GM23338 (cell line): ENCODE data around the gene PRKAA1. TPM values are rescaled to one million over a fixed set of nuclear protein-coding genes. Genes with fewer than 3 reads are reported as not detected.
A peak's percentile ranks its signal among the peaks of the same experiment; 100 is the strongest.

Experiments used
- ATAC-seq: fragments of 200-7000 bp; cut with Tn5 transposase; 3 replicates; pipeline ENCODE4 v1.9.1; 2020
- DNase-seq: peaks from one replicate; pipeline ENCODE4 v3.0.0-alpha.2; 2015; ENCODE audit warnings: low spot score
- H2AFZ ChIP-seq: fragments of 200-600 bp; sonication (generic); 2 replicates; pipeline ENCODE4 v1.8.0; 2016; ENCODE audit warnings: antibody characterized with exemption, mild to moderate bottlenecking, moderate library complexity
- H3F3A ChIP-seq: fragments of 200-600 bp; sonication (generic); replicated peaks from 2 replicates; pipeline ENCODE4 v1.8.0; 2017; ENCODE audit warnings: antibody characterized with exemption, mixed run types, low read depth
- H3K27ac ChIP-seq: fragments of 200-600 bp; sonication (generic); 2 replicates; pipeline ENCODE4 v1.6.1; 2016; ENCODE audit warnings: low read depth
- H3K27me3 ChIP-seq: fragments of 200-600 bp; sonication (generic); 2 replicates; pipeline ENCODE4 v1.8.0; 2016; ENCODE audit warnings: mild to moderate bottlenecking, mixed run types, moderate library complexity; ENCODE audit not compliant: insufficient read depth
- H3K36me3 ChIP-seq: fragments of 200-600 bp; sonication (generic); 2 replicates; pipeline ENCODE4 v1.8.0; 2016; ENCODE audit warnings: mild to moderate bottlenecking; ENCODE audit not compliant: insufficient read depth
- H3K4me1 ChIP-seq: fragments of 200-600 bp; sonication (generic); 2 replicates; pipeline ENCODE4 v1.8.0; 2016; ENCODE audit warnings: mild to moderate bottlenecking, moderate library complexity; ENCODE audit not compliant: insufficient read depth
- H3K4me2 ChIP-seq: fragments of 200-600 bp; sonication (generic); 2 replicates; pipeline ENCODE4 v1.7.1; 2017; ENCODE audit warnings: mixed run types
- H3K4me3 ChIP-seq: fragments of 200-600 bp; sonication (generic); 2 replicates; pipeline ENCODE4 v1.6.1; 2016; ENCODE audit warnings: mixed run types
- H3K79me2 ChIP-seq: fragments of 200-600 bp; sonication (generic); replicated peaks from 2 replicates; pipeline ENCODE4 v1.8.0; 2017; ENCODE audit warnings: mild to moderate bottlenecking; ENCODE audit not compliant: insufficient read depth
- H3K9me2 ChIP-seq: fragments of 200-600 bp; sonication (generic); 2 replicates; pipeline ENCODE4 v1.8.0; 2017; ENCODE audit not compliant: insufficient read depth
- H4K20me1 ChIP-seq: fragments of 200-600 bp; sonication (generic); replicated peaks from 2 replicates; pipeline ENCODE4 v1.8.0; 2017; ENCODE audit warnings: mild to moderate bottlenecking; ENCODE audit not compliant: insufficient read depth
- H3K27ac Mint-ChIP-seq: 2 replicates; pipeline ENCODE4 v1.8.0; 2020; ENCODE audit warnings: inconsistent platforms, mild to moderate bottlenecking, moderate library complexity, mixed read lengths
- H3K27me3 Mint-ChIP-seq: 3 replicates; pipeline ENCODE4 v1.8.0; 2022; ENCODE audit warnings: low read depth, mild to moderate bottlenecking, moderate library complexity, mixed read lengths, inconsistent platforms; ENCODE audit not compliant: insufficient read depth, poor library complexity
- H3K36me3 Mint-ChIP-seq: 3 replicates; pipeline ENCODE4 v1.8.0; 2021; ENCODE audit warnings: low read depth, mild to moderate bottlenecking, inconsistent platforms, moderate library complexity, mixed read lengths
- H3K4me1 Mint-ChIP-seq: 3 replicates; pipeline ENCODE4 v1.8.0; 2020; ENCODE audit warnings: mild to moderate bottlenecking, inconsistent platforms, mixed read lengths
- H3K4me3 Mint-ChIP-seq: 3 replicates; pipeline ENCODE4 v1.8.0; 2021; ENCODE audit warnings: moderate library complexity, mild to moderate bottlenecking, inconsistent platforms, mixed read lengths
- H3K9me3 Mint-ChIP-seq: 3 replicates; pipeline ENCODE4 v1.8.0; 2020; ENCODE audit warnings: moderate library complexity, mild to moderate bottlenecking, inconsistent platforms, mixed read lengths
- CREB1 ChIP-seq: fragments of 250-450 bp; sonication (Bioruptor Pico); IDR thresholded peaks from 2 replicates; pipeline ENCODE4 v1.5.0; 2020; ENCODE audit warnings: low read depth, mild to moderate bottlenecking, moderate library complexity
- ETS1 ChIP-seq: IDR thresholded peaks from 2 replicates; pipeline ENCODE4 v1.6.1; 2016; ENCODE audit warnings: antibody characterized with exemption
- EZH2 ChIP-seq: fragments of 200-600 bp; sonication (generic); IDR thresholded peaks from one replicate; pipeline ENCODE4 v1.8.0; 2017; ENCODE audit warnings: antibody characterized with exemption, mild to moderate bottlenecking, low read depth; ENCODE audit not compliant: unreplicated experiment
- EZH2phosphoT487 ChIP-seq: fragments of 200-600 bp; sonication (generic); IDR thresholded peaks from one replicate; pipeline ENCODE4 v1.8.1; 2018; ENCODE audit warnings: antibody characterized with exemption; ENCODE audit not compliant: unreplicated experiment
- JUNB ChIP-seq: IDR thresholded peaks from one replicate; pipeline ENCODE4 v1.6.1; 2016; ENCODE audit warnings: antibody characterized with exemption; ENCODE audit not compliant: unreplicated experiment
- NANOG ChIP-seq: IDR thresholded peaks from 2 replicates; pipeline ENCODE4 v1.6.1; 2016; ENCODE audit warnings: antibody characterized with exemption, borderline replicate concordance
- POLR2AphosphoS5 ChIP-seq: IDR thresholded peaks from 2 replicates; pipeline ENCODE4 v1.6.1; 2016; ENCODE audit warnings: antibody characterized with exemption, low read depth
- STAT1 ChIP-seq: IDR thresholded peaks from one replicate; pipeline ENCODE4 v1.6.1; 2016; ENCODE audit warnings: antibody characterized with exemption; ENCODE audit not compliant: unreplicated experiment
- ZNF114 ChIP-seq: fragments of 250-450 bp; sonication (Bioruptor Pico); IDR thresholded peaks from 2 replicates; pipeline ENCODE4 v1.5.0; 2020; ENCODE audit warnings: mild to moderate bottlenecking, moderate library complexity
- ZNF331 ChIP-seq: fragments of 250-450 bp; sonication (Bioruptor Pico); IDR thresholded peaks from 2 replicates; pipeline ENCODE4 v1.5.0; 2020; ENCODE audit warnings: low read depth, mild to moderate bottlenecking, moderate library complexity
- polyA plus RNA-seq: library from polyadenylated mRNA; unstranded; fragments of >200 nt; fragmentation: Nextera tagmentation; extraction: Ambion mirVana; gene quantifications from 2 replicates; pipeline ENCODE4 v1.2.1, GENCODE V29; 2016
- total RNA-seq: library from RNA; depleted of rRNA; stranded (reverse); fragments of >200 nt; shearing (Covaris generic); gene quantifications from 2 replicates; pipeline ENCODE4 v1.2.3, GENCODE V29; 2014
- TF ChIP-seq, protein P1 (sequence below): fragments of 250-450 bp; sonication (Bioruptor Pico); IDR thresholded peaks from 2 replicates; pipeline ENCODE4 v1.5.0; 2020; ENCODE audit warnings: mild to moderate bottlenecking, moderate library complexity
- TF ChIP-seq, protein P2 (sequence below), 2 experiments: fragments of 200-600 bp in 1 of 2; sonication (generic) in 1 of 2; conservative IDR thresholded peaks; 2 replicates each; pipeline versions ENCODE4 v1.5.1 to v1.6.1; 2016 to 2017; ENCODE audit warnings: antibody characterized with exemption in 2 of 2, low read depth in 2 of 2, mild to moderate bottlenecking in 2 of 2, moderate library complexity in 1 of 2
- TF ChIP-seq, protein P3 (sequence below): IDR thresholded peaks from one replicate; pipeline ENCODE4 v1.6.1; 2018; ENCODE audit warnings: antibody characterized with exemption; ENCODE audit not compliant: unreplicated experiment

Gene PRKAA1
- total and polyA plus RNA-seq, 2 experiments from 2014 or later = 10.3 to 35.0 TPM

DNA sequence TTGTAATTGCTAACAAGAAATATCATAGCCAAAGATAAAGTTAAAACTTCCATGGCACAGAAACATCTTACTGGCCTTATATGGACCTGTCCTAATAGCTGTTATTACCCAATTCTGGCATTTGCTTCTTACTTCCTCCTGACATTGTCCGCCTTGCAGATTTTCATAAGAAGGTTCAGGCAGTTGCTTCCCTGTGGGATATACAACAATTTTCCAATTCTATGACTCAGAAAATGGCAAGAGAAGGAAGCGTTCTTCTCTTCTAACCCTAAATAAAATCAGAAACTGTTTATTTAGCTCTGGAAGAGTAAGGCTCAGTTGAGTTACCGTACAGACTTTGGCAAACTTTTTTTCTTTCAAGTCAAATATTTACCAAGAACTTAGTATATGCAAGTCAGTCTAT is 1.7 kb downstream of the PRKAA1 start:
- Histone ChIP-seq H3K36me3 (peaks cover 3% of the 10 kb centered on the region; the same call in 1 of the 2 replicates), H3K27ac (no peak overlapping the region), H3K4me1 (peaks cover 17% of the 10 kb centered on the region), H3K27me3 (no peaks in the 10 kb centered on the region), H3F3A (0 out of 2 replicates have a peak, but pooled peaks cover 5% of the 10 kb centered on the region), H3K4me2 (peak overlapping the region; percentile 78), H3K79me2 (peaks cover 58% of the 10 kb centered on the region), H4K20me1 (peaks cover 32% of the 10 kb centered on the region), H2AFZ (no peak overlapping the region), H3K9me2 (no peaks in the 10 kb centered on the region), H3K4me3 (peak overlapping the region; percentile 68)
- peak overlapping the region; percentile 87 for H3K4me3 Mint-ChIP-seq
- DNase-seq (no peak), ATAC-seq (no peak)
- H3K9me3 Mint-ChIP-seq = no peaks in the 10 kb centered on the region
- H3K27me3 Mint-ChIP-seq = peaks cover 2% of the 10 kb centered on the region
- TF ChIP-seq ZNF114 (no peak), ETS1 (no peak), NANOG (no peak), EZH2 (no peak), EZH2phosphoT487 (no peak), POLR2AphosphoS5 (no peak), CREB1 (CRISPR knock-in tag) (no peak), ZNF331 (CRISPR knock-in tag) (no peak), STAT1 (no peak), JUNB (no peak)
- TF ChIP-seq, protein P1, sequence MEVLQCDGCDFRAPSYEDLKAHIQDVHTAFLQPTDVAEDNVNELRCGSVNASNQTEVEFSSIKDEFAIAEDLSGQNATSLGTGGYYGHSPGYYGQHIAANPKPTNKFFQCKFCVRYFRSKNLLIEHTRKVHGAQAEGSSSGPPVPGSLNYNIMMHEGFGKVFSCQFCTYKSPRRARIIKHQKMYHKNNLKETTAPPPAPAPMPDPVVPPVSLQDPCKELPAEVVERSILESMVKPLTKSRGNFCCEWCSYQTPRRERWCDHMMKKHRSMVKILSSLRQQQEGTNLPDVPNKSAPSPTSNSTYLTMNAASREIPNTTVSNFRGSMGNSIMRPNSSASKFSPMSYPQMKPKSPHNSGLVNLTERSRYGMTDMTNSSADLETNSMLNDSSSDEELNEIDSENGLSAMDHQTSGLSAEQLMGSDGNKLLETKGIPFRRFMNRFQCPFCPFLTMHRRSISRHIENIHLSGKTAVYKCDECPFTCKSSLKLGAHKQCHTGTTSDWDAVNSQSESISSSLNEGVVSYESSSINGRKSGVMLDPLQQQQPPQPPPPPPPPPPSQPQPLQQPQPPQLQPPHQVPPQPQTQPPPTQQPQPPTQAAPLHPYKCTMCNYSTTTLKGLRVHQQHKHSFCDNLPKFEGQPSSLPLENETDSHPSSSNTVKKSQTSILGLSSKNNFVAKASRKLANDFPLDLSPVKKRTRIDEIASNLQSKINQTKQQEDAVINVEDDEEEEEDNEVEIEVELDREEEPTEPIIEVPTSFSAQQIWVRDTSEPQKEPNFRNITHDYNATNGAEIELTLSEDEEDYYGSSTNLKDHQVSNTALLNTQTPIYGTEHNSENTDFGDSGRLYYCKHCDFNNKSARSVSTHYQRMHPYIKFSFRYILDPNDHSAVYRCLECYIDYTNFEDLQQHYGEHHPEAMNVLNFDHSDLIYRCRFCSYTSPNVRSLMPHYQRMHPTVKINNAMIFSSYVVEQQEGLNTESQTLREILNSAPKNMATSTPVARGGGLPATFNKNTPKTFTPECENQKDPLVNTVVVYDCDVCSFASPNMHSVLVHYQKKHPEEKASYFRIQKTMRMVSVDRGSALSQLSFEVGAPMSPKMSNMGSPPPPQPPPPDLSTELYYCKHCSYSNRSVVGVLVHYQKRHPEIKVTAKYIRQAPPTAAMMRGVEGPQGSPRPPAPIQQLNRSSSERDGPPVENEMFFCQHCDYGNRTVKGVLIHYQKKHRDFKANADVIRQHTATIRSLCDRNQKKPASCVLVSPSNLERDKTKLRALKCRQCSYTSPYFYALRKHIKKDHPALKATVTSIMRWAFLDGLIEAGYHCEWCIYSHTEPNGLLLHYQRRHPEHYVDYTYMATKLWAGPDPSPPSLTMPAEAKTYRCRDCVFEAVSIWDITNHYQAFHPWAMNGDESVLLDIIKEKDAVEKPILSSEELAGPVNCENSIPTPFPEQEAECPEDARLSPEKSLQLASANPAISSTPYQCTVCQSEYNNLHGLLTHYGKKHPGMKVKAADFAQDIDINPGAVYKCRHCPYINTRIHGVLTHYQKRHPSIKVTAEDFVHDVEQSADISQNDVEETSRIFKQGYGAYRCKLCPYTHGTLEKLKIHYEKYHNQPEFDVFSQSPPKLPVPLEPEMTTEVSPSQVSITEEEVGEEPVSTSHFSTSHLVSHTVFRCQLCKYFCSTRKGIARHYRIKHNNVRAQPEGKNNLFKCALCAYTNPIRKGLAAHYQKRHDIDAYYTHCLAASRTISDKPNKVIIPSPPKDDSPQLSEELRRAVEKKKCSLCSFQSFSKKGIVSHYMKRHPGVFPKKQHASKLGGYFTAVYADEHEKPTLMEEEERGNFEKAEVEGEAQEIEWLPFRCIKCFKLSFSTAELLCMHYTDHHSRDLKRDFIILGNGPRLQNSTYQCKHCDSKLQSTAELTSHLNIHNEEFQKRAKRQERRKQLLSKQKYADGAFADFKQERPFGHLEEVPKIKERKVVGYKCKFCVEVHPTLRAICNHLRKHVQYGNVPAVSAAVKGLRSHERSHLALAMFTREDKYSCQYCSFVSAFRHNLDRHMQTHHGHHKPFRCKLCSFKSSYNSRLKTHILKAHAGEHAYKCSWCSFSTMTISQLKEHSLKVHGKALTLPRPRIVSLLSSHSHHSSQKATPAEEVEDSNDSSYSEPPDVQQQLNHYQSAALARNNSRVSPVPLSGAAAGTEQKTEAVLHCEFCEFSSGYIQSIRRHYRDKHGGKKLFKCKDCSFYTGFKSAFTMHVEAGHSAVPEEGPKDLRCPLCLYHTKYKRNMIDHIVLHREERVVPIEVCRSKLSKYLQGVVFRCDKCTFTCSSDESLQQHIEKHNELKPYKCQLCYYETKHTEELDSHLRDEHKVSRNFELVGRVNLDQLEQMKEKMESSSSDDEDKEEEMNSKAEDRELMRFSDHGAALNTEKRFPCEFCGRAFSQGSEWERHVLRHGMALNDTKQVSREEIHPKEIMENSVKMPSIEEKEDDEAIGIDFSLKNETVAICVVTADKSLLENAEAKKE (CRISPR knock-in tag) = no peak
- TF ChIP-seq, protein P2, sequence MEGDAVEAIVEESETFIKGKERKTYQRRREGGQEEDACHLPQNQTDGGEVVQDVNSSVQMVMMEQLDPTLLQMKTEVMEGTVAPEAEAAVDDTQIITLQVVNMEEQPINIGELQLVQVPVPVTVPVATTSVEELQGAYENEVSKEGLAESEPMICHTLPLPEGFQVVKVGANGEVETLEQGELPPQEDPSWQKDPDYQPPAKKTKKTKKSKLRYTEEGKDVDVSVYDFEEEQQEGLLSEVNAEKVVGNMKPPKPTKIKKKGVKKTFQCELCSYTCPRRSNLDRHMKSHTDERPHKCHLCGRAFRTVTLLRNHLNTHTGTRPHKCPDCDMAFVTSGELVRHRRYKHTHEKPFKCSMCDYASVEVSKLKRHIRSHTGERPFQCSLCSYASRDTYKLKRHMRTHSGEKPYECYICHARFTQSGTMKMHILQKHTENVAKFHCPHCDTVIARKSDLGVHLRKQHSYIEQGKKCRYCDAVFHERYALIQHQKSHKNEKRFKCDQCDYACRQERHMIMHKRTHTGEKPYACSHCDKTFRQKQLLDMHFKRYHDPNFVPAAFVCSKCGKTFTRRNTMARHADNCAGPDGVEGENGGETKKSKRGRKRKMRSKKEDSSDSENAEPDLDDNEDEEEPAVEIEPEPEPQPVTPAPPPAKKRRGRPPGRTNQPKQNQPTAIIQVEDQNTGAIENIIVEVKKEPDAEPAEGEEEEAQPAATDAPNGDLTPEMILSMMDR (conservative IDR thresholded peaks at IDR 0.05; ENCODE audit: low read depth in 2 of 2) = no peak
- TF ChIP-seq, protein P3, sequence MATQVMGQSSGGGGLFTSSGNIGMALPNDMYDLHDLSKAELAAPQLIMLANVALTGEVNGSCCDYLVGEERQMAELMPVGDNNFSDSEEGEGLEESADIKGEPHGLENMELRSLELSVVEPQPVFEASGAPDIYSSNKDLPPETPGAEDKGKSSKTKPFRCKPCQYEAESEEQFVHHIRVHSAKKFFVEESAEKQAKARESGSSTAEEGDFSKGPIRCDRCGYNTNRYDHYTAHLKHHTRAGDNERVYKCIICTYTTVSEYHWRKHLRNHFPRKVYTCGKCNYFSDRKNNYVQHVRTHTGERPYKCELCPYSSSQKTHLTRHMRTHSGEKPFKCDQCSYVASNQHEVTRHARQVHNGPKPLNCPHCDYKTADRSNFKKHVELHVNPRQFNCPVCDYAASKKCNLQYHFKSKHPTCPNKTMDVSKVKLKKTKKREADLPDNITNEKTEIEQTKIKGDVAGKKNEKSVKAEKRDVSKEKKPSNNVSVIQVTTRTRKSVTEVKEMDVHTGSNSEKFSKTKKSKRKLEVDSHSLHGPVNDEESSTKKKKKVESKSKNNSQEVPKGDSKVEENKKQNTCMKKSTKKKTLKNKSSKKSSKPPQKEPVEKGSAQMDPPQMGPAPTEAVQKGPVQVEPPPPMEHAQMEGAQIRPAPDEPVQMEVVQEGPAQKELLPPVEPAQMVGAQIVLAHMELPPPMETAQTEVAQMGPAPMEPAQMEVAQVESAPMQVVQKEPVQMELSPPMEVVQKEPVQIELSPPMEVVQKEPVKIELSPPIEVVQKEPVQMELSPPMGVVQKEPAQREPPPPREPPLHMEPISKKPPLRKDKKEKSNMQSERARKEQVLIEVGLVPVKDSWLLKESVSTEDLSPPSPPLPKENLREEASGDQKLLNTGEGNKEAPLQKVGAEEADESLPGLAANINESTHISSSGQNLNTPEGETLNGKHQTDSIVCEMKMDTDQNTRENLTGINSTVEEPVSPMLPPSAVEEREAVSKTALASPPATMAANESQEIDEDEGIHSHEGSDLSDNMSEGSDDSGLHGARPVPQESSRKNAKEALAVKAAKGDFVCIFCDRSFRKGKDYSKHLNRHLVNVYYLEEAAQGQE = no peak
- no peak overlapping the region for H3K27ac Mint-ChIP-seq
- H3K4me1 Mint-ChIP-seq = peaks cover 22% of the 10 kb centered on the region
- peaks cover 19% of the 10 kb centered on the region for H3K36me3 Mint-ChIP-seq
